Naive thymus-derived CD4-positive, alpha-beta T cell (primary cell): ENCODE measurements around the gene DENND5B. TPM values are rescaled to one million over a fixed set of nuclear protein-coding genes. Genes with fewer than 3 reads are reported as not detected.

Source experiments
- ATAC-seq: fragments of 150-1000 bp; cut with Tn5 transposase; 2 replicates; pipeline ENCODE4 v1.10.0; 2021; ENCODE audit warnings: mild to moderate bottlenecking, moderate library complexity
- CTCF ChIA-PET: fragments of 350-600 bp; sonication (Branson Sonifier 250); formaldehyde crosslinking; loops from one replicate; lab custom pipeline; 2021; ENCODE audit warnings: antibody characterized with exemption; lab: Charles Lee
- POLR2A ChIA-PET: fragments of 350-600 bp; sonication (Branson Sonifier 250); formaldehyde crosslinking; loops from one replicate; lab custom pipeline; 2021; ENCODE audit warnings: antibody characterized with exemption, inconsistent platforms; lab: Charles Lee
- DNase-seq, 9 donors: peaks; one replicate each; pipeline versions ENCODE4 v3.0.0 to v3.0.0-alpha.2; 2020 to 2022; ENCODE audit warnings: mixed read lengths in 1 of 9
- H3K27ac ChIP-seq: one replicate; pipeline ENCODE4 v1.7.0; 2013; ENCODE audit warnings: mild to moderate bottlenecking, low read depth, low read length, moderate library complexity
- H3K27me3 ChIP-seq, 2 donors: one replicate each; pipeline ENCODE4 v1.7.0; 2013; ENCODE audit warnings: low read length in 2 of 2, mild to moderate bottlenecking in 2 of 2, moderate library complexity in 2 of 2; ENCODE audit not compliant: control insufficient read depth in 2 of 2, insufficient read depth in 2 of 2
- H3K36me3 ChIP-seq, 3 experiments: 1 replicate in 2 of 3; 2 replicates in 1 of 3; pipeline ENCODE4 v1.7.0; 2013; ENCODE audit warnings: low read length in 3 of 3, mild to moderate bottlenecking in 3 of 3, moderate library complexity in 1 of 3; ENCODE audit not compliant: insufficient read depth in 3 of 3, control insufficient read depth in 2 of 3
- H3K4me1 ChIP-seq, 2 donors: one replicate each; pipeline ENCODE4 v1.7.0; 2013; ENCODE audit warnings: low read length in 2 of 2, mild to moderate bottlenecking in 2 of 2, moderate library complexity in 1 of 2; ENCODE audit not compliant: control insufficient read depth in 2 of 2, insufficient read depth in 2 of 2
- H3K4me3 ChIP-seq: 2 replicates; pipeline ENCODE4 v1.7.0; 2013; ENCODE audit warnings: mild to moderate bottlenecking, low read length
- H3K9me3 ChIP-seq, 3 experiments: 1 replicate in 2 of 3; 2 replicates in 1 of 3; pipeline ENCODE4 v1.7.0; 2013; ENCODE audit warnings: low read length in 3 of 3; ENCODE audit not compliant: control insufficient read depth in 2 of 3
- H3K27ac Mint-ChIP-seq, 9 donors: one replicate each; pipeline ENCODE4 v1.8.0; 2020 to 2022; ENCODE audit warnings: mixed read lengths in 9 of 9, mild to moderate bottlenecking in 8 of 9, moderate library complexity in 5 of 9, inconsistent platforms in 2 of 9
- H3K27me3 Mint-ChIP-seq, 5 donors: one replicate each; pipeline ENCODE4 v1.8.0; 2021 to 2022; ENCODE audit warnings: mixed read lengths in 5 of 5, mild to moderate bottlenecking in 1 of 5
- H3K36me3 Mint-ChIP-seq, 5 donors: one replicate each; pipeline ENCODE4 v1.8.0; 2020 to 2022; ENCODE audit warnings: mixed read lengths in 5 of 5, mild to moderate bottlenecking in 3 of 5, inconsistent platforms in 1 of 5
- H3K4me1 Mint-ChIP-seq, 7 donors: one replicate each; pipeline ENCODE4 v1.8.0; 2020 to 2022; ENCODE audit warnings: mixed read lengths in 7 of 7, mild to moderate bottlenecking in 3 of 7, inconsistent platforms in 1 of 7
- H3K4me3 Mint-ChIP-seq, 10 donors: one replicate each; pipeline ENCODE4 v1.8.0; 2020 to 2022; ENCODE audit warnings: mild to moderate bottlenecking in 10 of 10, mixed read lengths in 10 of 10, moderate library complexity in 6 of 10, inconsistent platforms in 2 of 10
- H3K9me3 Mint-ChIP-seq, 11 donors: one replicate each; pipeline ENCODE4 v1.8.0; 2020 to 2022; ENCODE audit warnings: mixed read lengths in 11 of 11, mild to moderate bottlenecking in 4 of 11, inconsistent platforms in 1 of 11, moderate library complexity in 1 of 11
- intact Hi-C, 2 donors: fragments of 100-400 bp; cut with micrococcal nuclease; formaldehyde crosslinking; loops; one replicate each; pipeline ENCODE4 v1.15.1; 2023
- polyA plus RNA-seq, 2 donors: library from polyadenylated mRNA; unstranded; fragments of 300-500 nt; fragmentation: Illumina TruSeq; gene quantifications; one replicate each; pipeline ENCODE4 v1.2.3, GENCODE V29; 2021
- total RNA-seq, 6 experiments: library from RNA in 5 of 6; stranded (reverse) in 5 of 6; gene quantifications; 1 replicate in 5 of 6; 2 replicates in 1 of 6; pipeline ENCODE4 v1.2.3 and lab custom pipeline; 2021 to 2026

Gene DENND5B
- total and polyA plus RNA-seq, 7 experiments from 2014 or later, result 0.16 to 1.5 (median 0.29) TPM; not detected in 2

- intact Hi-C loops, result no loop called here
- Histone ChIP-seq H3K27me3 (peaks cover 0 to 2% of the 10 kb centered on the region in 2 donors), H3K27ac (no peak overlapping the region), H3K9me3 (no peaks in the 10 kb centered on the region), H3K4me1 (no peaks in the 10 kb centered on the region), H3K36me3 (no peaks in the 10 kb centered on the region), H3K4me3 (no peak overlapping the region)
- no peak overlapping the region for H3K27ac Mint-ChIP-seq
- CTCF ChIA-PET, result no interaction called here
- H3K27me3 Mint-ChIP-seq, result peaks cover 3 to 15% (median 6%) of the 10 kb centered on the region in 5 donors
- POLR2A ChIA-PET, result interaction anchor here (0.7 kb wide), 1 partner anchor 642 kb away, joined by 3 read pairs; no protein-coding TSS in a partner anchor
- H3K36me3 Mint-ChIP-seq, result no peaks in the 10 kb centered on the region
- DNase-seq (no peak), ATAC-seq (no peak)
- peaks cover 0 to 2% (median 0%) of the 10 kb centered on the region in 7 donors for H3K4me1 Mint-ChIP-seq
- H3K9me3 Mint-ChIP-seq, result no peaks in the 10 kb centered on the region
- H3K4me3 Mint-ChIP-seq, result no peak overlapping the region
Observed at GRCh38 chr12:31517994-31518393, 72.9 kb downstream of the DENND5B start.

GRCh38 chr12:31516702-31517101 is 74.2 kb downstream of the DENND5B start:
- POLR2A ChIA-PET, result no interaction called here
- no peaks in the 10 kb centered on the region for H3K9me3 ChIP-seq
- H3K4me1 ChIP-seq, result no peaks in the 10 kb centered on the region
- H3K9me3 Mint-ChIP-seq, result no peaks in the 10 kb centered on the region
- no peak overlapping the region for H3K4me3 ChIP-seq
- no peaks in the 10 kb centered on the region for H3K36me3 Mint-ChIP-seq
- CTCF ChIA-PET, result no interaction called here
- intact Hi-C loops, result no loop called here
- H3K27ac Mint-ChIP-seq, result no peak overlapping the region
- DNase-seq, result no peak
- no peak overlapping the region for H3K4me3 Mint-ChIP-seq
- no peaks in the 10 kb centered on the region for H3K36me3 ChIP-seq
- H3K27me3 ChIP-seq, result peaks cover 0 to 5% of the 10 kb centered on the region in 2 donors
- H3K27me3 Mint-ChIP-seq, result peaks cover 3 to 15% (median 6%) of the 10 kb centered on the region in 5 donors
- no peak for ATAC-seq
- H3K4me1 Mint-ChIP-seq, result peaks cover 0 to 2% (median 0%) of the 10 kb centered on the region in 7 donors
- H3K27ac ChIP-seq, result no peak overlapping the region

DNA sequence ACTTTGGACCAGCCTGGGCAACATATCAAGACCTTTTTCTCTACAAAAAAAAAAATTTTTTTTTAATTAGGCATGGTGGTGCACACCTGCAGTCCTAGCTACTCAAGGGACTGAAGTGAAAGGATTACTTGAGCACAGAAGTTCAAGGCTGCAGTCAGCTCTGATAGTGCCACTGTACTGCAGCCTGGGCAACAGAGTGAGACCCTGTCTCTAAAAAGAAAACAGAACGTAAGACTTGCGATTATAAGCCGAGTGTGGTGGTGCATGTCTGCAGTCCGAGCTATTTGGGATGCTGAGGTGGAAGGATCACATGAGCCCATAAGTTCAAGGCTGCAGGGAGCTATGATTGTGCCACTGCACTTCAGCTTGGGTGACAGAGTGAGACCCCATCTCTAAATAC is 76.0 kb downstream of the DENND5B start:
- peaks cover 3 to 15% (median 6%) of the 10 kb centered on the region in 5 donors for H3K27me3 Mint-ChIP-seq
- DNase-seq (no peak), ATAC-seq (no peak)
- intact Hi-C loops, result no loop called here
- ChIA-PET POLR2A (no interaction called here), CTCF (no interaction called here)
- Histone ChIP-seq H3K27me3 (peaks cover 0 to 5% of the 10 kb centered on the region in 2 donors), H3K4me3 (no peak overlapping the region), H3K4me1 (no peaks in the 10 kb centered on the region), H3K9me3 (no peaks in the 10 kb centered on the region), H3K27ac (no peak overlapping the region), H3K36me3 (no peaks in the 10 kb centered on the region)
- H3K9me3 Mint-ChIP-seq, result no peaks in the 10 kb centered on the region
- no peaks in the 10 kb centered on the region for H3K4me1 Mint-ChIP-seq
- no peak overlapping the region for H3K4me3 Mint-ChIP-seq
- H3K27ac Mint-ChIP-seq, result no peak overlapping the region
- no peaks in the 10 kb centered on the region for H3K36me3 Mint-ChIP-seq

DNA sequence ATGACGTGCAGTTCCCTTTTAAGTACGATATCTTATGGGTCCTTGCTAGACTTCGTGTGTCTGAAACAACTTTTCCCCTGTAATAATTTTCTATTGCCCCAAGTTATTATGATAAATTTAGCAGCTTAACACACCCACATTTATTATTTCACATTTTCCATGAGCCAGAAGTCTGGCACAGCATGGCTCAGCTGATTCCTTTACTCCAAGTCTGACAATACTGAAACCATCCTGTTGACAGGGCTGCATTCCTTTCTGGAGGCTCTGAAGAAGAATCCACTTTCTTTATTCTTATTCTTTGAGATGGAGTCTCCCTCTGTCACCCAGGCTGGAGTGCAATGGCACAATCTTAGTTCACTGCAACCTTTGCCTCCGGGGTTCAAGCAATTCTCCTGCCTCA is 80.9 kb downstream of the DENND5B start:
- no peak overlapping the region for H3K27ac ChIP-seq
- POLR2A ChIA-PET, result no interaction called here
- H3K9me3 ChIP-seq, result no peaks in the 10 kb centered on the region
- no peak for ATAC-seq
- peaks cover 0 to 5% (median 1%) of the 10 kb centered on the region in 11 donors for H3K9me3 Mint-ChIP-seq
- CTCF ChIA-PET, result no interaction called here
- H3K27me3 Mint-ChIP-seq, result peaks cover 0 to 8% (median 6%) of the 10 kb centered on the region in 5 donors
- H3K4me3 ChIP-seq, result no peak overlapping the region
- no peak overlapping the region for H3K4me3 Mint-ChIP-seq
- peaks cover 0 to 5% of the 10 kb centered on the region in 2 donors for H3K27me3 ChIP-seq
- H3K36me3 Mint-ChIP-seq, result no peaks in the 10 kb centered on the region
- no peak overlapping the region for H3K27ac Mint-ChIP-seq
- intact Hi-C loops, result no loop called here
- no peaks in the 10 kb centered on the region for H3K4me1 ChIP-seq
- H3K36me3 ChIP-seq, result no peaks in the 10 kb centered on the region
- no peaks in the 10 kb centered on the region for H3K4me1 Mint-ChIP-seq
- DNase-seq, result no peak

DNA sequence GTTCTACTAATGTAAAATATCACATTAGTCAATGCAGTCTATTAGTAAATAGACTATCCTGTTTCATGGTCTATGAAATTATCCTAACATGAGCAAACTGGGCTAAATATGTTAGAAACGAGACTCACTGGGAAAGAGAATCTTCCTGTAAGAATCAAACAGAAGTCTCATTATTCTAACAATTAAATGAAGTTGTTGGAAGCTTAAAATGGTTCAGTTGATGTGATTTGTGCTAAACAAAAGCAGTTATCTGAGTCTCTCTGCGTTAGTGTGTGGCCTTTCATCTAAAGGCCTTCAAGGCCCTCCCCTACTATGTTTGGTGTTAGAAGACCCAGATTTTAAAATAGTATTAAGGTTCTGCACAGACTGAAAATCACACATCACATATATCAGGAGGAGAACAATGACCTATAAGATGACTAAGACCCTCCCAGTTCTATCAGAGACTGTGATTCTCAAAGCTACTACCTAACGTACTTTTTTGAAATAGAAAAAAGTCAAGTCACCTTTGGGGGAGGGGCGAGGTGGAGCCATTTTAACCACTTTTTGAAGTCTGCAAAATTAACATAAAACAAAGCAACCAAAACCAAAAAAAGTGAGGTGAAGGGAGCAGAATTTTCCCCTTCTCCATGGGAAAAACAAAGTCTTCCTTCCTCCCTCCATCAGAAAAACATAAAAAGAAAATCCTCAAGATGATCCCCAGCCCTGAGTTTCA is 82.3 kb downstream of the DENND5B start:
- Histone ChIP-seq H3K4me1 (no peaks in the 10 kb centered on the region), H3K4me3 (no peak overlapping the region), H3K27ac (no peak overlapping the region), H3K9me3 (no peaks in the 10 kb centered on the region), H3K36me3 (no peaks in the 10 kb centered on the region), H3K27me3 (peaks cover 0 to 5% of the 10 kb centered on the region in 2 donors)
- peaks cover 0 to 12% (median 3%) of the 10 kb centered on the region in 11 donors for H3K9me3 Mint-ChIP-seq
- DNase-seq (no peak), ATAC-seq (no peak)
- H3K4me1 Mint-ChIP-seq, result no peaks in the 10 kb centered on the region
- H3K27ac Mint-ChIP-seq, result no peak overlapping the region
- H3K4me3 Mint-ChIP-seq, result no peak overlapping the region
- ChIA-PET CTCF (no interaction called here), POLR2A (no interaction called here)
- intact Hi-C loops, result no loop called here
- H3K36me3 Mint-ChIP-seq, result no peaks in the 10 kb centered on the region
- H3K27me3 Mint-ChIP-seq, result peaks cover 0 to 6% (median 1%) of the 10 kb centered on the region in 5 donors

DNA sequence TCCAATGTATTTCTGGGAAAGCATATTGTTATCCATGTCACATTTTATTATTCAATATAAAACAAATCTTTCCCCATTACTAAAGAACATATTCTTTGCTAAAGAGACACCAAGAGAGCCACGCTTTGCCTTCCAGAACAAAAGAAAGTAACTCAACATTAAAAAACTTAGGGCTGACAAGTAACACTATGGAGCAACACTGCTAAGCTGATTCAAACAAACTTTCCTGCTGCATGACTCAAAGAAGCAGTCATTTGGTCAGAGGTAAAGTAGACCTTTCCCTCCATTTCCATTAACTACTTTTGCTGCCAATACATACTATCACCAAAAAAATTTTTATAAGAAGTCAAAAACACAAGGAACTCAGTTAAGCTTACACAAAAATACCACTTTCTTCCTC is 83.0 kb downstream of the DENND5B start:
- Mint-ChIP-seq H3K36me3 (no peaks in the 10 kb centered on the region), H3K27me3 (peaks cover 0 to 2% (median 0%) of the 10 kb centered on the region in 5 donors), H3K4me3 (no peak overlapping the region), H3K27ac (no peak overlapping the region), H3K9me3 (peaks cover 0 to 12% (median 3%) of the 10 kb centered on the region in 11 donors), H3K4me1 (no peaks in the 10 kb centered on the region)
- ChIA-PET CTCF (no interaction called here), POLR2A (no interaction called here)
- no peaks in the 10 kb centered on the region for H3K36me3 ChIP-seq
- H3K27ac ChIP-seq, result no peak overlapping the region
- no peak overlapping the region for H3K4me3 ChIP-seq
- no peak for DNase-seq
- no peaks in the 10 kb centered on the region for H3K4me1 ChIP-seq
- intact Hi-C loops, result no loop called here
- peaks cover 0 to 3% of the 10 kb centered on the region in 2 donors for H3K27me3 ChIP-seq
- ATAC-seq, result no peak
- no peaks in the 10 kb centered on the region for H3K9me3 ChIP-seq
